GM19452 (cell line): ENCODE results near the gene AFDN.
"Not testable (repeated sequence)": the region's sequence is repeated elsewhere in the genome, so short reads cannot be mapped to it uniquely, and the experiment has no call there.

ENCODE experiments used
- ATAC-seq: cut with Tn5 transposase; IDR thresholded peaks from one replicate; pipeline ENCODE4 v1.9.1; 2021; ENCODE audit not compliant: unreplicated experiment

AFDN gene

DNA sequence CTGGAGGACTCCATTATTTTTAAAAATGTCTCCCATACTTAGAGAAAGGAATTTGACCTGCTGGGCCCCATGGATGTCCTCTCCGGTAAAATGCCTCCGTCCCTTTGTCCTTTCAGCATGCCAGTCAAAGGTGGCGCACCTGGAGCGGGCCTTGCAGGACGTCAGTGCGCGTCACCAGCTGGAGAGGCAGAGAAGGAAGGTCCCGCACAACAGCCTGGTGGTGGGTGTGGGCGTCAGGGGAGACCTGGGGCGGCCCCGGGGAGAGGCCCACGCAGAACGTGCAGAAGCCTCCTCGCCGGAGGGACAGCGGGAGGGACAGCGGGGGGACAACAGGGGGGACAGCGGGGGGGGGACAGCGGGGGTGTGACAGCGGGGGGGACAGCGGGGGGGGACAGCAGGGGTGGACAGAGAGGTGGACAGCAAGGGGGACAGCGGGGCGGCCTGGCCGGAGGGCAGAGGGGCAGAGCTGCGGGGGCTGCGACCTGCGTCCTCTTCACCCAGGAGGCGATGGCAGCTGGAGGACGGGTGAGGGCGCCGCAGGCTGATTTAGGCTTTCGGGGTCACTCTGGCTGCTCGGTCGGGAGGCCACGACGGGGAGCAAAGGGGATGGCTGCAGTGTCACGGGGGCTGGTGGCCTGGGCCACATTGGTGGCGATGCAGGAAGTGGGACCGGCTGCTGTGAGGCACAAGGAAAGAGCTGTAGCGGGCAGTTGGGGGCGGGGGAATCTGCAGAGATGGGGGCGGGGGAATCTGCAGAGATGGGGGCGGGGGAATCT is 169.9 kb downstream of the AFDN start:
- ATAC-seq = no peak

DNA sequence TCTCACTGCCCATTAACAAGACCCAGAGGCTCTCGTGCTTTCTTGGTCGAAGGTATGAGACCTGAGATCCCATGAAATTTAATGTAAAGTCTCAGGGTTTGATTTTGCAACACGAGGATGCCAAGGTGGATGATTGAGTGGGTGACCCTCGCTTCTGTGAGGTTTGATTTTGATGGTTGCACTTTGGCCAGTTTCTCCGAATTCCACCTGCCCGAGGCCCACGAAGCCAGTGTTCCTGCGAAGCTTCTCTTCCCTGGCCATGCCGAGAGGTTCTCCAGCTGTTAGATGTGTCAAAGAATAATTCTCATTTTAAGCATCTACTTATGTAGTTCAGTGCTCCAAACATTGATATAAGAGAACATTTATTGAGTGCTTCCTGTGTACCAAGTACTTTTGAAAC is 170.9 kb downstream of the AFDN start, which contains the start of gene KIF25:
TSS of gene KIF25 (plus strand) at position 30 of the 400 bp plus-strand sequence. CDS start 31,915 bp downstream, outside the sequence.
- ATAC-seq = no peak

DNA sequence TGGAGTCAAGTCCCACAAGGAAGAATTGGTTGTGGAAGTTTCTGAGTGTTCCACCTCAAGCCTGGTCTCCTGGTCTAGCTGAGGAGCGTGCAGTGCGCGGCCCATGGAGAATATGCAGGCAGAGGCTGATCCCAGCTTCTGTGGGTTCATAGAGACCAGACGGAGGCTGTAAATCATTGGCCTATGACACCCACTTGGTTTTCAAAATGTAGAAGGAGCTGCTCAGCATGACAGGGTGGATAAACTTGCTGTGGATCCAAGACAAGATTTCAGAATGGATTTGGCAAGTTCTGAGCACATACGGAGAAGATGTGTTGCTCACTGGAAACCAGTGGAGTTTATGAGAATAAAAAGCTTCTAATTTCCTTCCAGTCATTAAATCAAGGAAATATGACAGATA is 171.5 kb downstream of the AFDN start:
- no peak for ATAC-seq

DNA sequence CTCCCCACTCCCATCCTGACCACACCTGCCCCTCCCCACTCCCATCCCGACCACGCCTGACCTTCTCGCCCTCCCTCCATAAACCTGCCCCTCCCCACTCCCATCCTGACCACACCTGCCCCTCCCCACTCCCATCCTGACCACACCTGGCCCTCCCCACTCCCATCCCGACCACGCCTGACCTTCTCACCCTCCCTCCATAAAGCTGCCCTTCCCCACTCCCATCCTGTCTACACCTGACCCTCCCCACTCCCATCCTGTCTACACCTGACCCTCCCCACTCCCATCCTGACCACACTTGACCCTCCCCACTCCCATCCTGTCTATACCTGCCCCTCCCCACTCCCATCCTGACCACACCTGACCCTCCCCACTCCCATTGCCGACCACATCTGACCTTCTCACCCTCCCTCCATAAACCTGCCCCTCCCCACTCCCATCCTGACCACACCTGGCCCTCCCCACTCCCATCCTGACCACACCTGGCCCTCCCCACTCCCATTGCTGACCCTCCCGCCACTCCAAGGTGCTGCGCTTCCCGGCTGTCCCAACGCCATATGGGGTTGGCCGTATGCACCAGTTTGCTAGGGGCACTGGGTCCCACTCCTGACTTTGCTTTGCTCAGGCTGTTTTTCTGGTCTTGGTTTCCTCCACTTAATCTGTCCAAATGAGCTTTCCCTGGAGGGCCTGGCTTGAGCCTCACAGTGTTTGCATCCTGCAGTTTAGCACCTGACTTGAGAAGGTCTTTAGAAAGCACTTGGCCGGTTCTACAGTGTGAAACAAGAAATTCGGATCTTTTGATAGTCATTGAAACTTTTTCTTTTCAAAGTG is 173.7 kb downstream of the AFDN start:
- ATAC-seq = no peak

DNA sequence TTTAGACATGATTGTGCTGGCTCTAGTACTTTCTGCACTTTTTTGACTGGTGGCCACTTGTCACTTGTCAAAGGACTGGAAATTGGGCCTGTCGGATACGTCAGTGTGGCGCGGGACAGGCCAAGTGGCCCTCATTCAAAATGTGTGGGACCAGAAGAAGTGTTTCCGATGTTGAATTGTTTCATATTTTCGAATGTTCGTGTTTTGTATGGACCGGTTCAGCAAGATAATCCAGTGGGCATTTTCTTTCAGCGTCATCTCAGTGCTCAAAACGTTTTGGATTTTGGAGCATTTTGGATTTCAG is 174.3 kb downstream of the AFDN start:
- ATAC-seq = no peak

DNA sequence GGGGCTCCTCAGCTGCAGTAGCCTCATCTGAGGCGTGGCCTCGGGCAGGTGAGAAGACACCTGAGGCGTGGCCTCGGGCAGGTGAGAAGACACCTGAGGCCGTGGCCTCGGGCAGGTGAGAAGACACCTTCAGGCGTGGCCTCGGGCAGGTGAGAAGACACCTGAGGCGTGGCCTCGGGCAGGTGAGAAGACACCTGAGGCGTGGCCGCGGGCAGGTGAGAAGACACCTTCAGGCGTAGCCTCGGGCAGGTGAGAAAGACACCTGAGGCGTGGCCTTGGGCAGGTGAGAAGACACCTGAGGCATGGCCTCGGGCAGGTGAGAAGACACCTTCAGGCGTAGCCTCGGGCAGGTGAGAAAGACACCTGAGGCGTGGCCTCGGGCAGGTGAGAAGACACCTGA is 174.8 kb downstream of the AFDN start:
- ATAC-seq = not testable (repeated sequence)

DNA sequence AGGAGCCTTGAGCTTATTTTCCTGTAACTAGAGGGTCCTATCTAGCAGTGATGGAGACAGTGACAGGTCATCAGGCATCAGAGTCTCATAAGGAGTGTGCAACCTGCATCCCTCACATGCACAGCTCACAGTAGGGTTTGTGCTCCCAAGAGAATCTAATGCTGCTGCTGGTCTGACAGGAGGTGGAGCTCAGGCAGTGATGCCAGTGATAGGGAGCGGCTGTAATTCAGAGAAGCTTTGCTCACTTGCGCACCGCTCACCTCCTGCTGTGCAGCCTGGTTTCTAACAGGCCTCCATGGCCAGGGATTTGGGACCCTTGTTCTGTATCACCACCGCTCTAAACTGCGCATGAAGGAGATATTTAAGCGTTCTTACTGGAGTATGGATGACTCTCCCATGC is 176.1 kb downstream of the AFDN start:
- ATAC-seq = no peak

DNA sequence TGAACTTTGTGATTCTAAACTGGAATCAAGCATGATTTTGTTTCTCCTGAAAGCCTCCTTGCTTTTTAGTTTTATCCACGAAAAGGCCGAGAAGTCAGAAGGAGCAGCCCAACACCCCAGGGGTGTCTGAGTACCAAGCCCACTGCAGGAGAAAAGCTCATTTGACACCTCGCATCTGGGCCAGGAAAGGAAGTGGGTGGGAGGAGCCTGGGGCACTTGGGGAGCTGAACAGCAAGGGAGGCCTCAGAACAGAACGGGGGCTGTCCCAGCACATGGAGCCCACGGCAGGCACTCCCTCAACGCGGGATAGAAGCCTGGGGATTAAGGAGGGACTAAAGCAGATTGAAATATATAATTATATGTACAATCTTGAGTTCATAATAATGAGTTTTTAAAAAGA is 177.3 kb downstream of the AFDN start:
- ATAC-seq = no peak

DNA sequence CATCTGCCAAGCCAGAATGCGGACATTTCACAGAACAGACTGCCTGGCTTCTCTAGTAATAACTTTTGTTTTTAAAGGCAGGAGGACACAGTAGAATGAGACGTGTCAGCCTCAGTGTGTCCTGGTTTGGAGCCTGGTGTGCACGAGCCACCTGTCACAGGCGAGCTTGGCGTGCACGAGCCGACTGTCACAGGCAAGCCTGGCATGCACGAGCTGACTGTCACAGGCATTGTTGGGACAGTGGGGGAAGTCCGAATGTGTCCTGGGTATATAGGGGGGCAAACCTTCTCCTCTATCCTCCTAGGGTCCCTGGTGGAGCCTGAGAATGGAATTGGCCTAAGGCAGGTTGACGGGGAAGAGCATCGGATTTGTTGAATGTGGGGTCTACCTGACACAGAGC is 178.2 kb downstream of the AFDN start:
- no peak for ATAC-seq

DNA sequence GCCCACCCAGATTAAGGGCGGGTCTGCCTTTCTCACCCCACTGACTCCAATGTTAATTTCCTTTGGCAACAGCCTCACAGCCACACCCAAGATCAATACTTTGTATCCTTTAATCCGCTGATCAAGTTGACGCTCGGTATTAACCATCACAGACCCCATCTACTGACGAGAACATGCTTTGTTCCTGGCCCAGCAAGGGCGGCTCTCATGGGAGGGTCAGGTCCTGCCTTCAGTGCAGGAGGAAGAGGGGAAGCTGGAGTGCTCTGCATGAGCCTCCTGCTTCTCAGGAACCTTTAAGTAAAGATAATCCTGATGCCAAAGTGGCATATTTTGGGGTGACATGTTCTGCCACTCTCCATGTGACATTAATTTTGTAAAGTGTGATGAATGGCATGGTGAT is 179.1 kb downstream of the AFDN start:
- ATAC-seq = no peak

DNA sequence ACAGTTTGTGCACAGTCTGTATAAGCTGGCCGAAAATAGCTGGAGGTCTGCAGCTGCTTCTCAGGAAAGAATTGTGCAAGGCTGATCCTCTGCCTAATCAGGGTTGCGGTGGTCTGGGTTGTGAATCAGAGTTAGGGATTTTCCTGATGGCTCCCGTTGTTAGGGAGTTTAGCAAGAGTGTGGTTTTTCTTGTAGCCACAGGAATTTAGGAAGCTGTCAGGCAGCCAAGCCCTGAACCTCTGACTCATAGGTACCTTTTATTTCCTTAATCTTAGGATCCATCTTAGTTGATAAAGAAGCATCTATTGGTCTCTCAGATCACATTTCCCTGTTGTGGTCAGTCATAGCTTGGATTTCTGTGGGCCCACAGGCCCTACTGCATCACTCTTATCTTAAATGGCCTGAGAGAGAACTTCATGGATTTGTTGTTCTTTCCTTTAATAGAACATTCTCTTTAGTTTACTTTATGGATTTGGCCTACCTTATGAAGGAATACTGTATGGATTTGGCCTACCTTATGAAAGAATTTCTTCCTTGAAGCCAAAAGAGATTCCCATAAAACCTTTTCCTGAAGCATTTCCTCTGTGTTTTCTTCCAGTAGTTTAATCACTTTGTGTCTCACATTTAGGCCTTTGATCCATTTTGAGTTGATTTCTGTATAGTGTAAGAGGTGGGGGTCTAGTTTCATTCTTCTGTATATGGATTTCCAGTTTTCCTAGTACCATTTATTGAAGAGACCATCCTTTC is 181.1 kb downstream of the AFDN start:
- ATAC-seq = no peak

DNA sequence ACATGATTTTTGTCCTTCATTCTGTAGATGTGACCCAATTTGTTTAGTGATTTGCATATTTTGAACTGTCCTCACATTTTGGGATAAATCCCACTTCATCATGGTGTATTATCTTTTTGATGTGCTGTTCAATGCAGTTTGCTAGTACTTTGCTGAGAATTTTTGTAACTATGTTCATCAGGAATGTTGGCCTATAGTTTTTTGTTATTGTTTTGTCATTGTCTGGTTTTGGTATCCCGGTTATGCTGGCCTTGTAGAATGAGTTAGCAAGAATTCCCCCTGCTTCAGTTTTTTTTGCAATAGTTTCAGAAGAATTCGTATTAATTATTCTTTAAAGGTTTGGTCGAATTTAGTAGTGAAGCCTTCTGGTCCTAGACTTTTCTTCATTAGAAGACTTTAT is 182.6 kb downstream of the AFDN start:
- no peak for ATAC-seq

DNA sequence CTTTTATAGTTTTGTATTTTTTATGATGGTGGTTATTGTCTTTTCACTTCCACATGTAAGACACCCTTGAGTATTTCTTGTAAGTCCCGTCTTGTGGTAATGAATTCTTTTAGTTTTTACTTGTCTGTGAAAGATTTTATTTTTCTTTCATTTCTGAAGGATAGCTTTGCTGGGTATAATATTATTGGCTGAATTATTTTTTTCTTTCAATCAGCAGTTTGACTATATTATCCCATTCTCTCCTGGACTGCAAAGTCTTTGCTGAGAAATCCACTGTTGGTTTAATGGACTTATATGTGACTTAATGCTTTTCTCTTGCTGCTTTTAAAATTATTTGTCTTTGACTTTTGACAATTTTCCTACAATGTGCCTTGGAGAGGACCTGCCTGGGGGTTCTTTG is 184.6 kb downstream of the AFDN start:
- no peak for ATAC-seq

DNA sequence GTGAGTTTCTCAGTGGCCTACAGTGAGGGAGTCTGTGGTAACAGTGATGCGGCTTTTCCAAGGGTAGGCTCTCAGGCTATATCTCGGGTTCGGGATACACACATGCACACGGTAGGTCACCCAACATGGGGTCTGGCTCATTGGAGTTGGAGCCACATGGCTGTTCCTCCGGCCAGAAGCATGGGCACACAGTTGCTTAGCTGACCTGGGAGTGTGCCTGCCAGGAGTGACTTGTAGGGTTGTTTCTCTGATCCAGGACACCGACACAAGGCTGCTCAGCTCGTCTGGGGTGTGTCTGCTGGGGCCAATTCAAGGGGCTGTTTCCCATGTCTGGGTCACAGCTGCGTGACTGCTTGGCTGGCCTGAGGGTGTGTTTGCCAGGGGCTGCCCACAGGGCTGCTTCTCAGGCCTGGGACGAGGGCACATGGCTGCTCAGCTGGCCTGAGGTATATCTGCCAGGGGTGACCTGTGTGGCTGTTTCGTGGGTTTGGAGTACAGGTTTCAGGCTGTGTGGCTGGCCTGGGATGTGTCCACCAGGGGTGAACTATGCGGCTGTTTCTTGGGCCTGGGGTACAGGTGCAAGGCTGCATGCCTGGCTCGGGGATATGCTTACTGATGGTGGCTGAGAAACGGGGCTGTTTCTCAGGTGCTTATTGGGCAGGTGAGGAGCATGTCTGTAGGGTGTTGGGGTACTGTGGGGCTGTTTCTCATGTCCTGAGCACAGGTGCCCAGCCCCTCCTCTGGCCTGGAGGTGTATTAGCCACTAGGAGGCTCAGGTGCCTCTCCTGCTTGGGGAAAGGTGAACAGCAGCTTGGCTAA is 185.9 kb downstream of the AFDN start:
- no peak for ATAC-seq

DNA sequence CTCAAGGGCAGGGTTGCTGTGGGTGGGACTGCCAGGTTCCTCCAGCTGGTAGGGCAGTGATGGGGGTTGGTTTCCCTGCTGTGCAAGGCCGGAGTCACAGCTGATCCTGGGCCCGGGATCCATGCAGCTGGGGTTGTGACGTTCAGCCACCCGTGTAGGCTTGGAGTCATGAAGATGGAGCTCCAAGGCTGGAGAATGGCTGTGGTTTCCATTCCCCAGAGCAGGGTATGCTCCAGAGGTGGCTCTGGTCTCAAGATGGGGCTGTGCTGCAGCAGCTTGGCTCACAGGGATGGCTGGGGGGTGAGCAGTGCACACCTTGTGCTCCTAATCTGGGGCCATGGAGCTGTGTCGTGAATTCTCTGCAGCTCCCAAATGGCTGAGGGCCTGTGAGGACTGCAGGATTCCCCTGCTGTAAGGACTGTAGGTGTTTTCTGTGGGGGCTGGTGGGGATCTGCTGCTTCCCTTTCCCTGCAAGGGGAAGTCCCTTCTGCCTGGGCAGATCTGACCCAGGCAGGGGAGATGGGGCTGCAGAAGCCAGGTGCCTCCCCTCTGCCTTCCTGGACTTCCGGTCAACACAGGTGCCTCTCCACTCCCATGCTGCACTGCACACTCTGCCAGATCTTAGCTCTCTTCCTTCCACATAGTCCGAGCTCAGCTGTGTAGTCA is 186.7 kb downstream of the AFDN start:
- ATAC-seq = no peak

DNA sequence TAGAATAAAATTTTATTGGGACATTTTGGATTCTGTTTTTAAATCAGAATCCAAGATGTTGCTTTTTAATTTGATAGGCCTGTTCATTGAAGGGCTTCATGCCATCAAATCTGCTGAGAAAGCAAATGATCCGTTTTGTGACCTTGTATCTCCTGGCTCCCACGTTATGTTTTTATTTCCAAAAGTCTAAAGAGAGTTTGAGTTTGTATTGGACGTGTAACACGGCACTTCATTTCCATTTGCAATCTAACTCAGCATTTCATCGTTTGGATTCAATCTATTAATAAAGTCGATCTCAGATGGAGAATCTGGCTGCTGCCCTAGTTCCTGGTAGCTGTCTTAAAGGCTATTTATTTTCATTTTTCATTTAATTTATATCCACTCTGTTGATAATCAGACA is 187.7 kb downstream of the AFDN start:
- ATAC-seq = no peak

DNA sequence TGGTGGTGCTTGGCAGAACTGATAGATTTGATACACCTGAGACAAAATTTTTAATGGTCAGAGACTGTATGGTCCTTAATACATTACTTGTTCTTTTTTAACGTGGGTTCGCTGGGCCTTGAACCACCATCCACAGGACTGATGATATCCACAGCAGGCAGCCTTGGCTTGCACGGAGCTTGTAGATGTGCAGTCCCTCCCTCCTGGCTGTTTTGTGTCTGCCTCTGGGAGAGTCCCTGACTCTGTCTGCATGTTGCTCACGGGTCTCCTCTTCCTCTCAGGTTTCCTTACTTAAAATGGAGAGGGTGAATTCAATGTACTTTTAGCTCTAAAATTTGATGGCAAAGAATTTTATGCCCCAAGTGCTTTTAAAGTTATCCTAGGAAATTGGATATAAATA is 188.3 kb downstream of the AFDN start:
- no peak for ATAC-seq

DNA sequence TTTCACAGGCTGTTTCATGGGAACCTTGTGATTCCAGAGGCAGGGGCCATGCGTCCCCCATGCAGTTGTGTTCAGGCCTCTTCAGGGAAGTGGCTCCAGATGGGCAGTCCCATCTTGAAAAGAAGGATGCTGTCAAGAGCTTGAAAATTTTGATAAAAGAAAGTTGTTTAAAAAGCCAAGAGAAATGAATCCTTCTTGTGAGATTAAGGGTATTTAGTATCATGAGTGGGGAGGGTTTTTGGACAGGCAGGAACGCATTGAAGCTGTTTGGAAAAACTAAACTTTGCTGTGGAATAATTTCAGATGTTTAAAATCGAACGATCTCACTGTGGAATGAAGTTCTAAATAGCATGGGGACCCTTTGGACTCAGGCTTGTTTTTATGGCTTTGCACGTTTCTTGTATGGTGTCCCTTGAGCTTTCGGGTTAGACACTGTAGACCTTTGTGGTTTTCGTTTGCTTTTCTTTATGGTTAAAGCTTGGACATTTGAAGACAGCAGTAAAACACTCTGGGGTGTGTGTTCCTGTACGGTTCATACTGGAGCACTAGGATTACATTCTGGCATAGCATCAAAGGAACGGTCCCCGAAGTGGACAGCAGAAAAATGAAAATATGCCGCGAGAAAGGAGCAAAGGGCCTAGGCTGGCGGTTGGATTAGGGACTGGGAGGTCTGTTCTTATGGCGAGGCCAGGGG is 188.9 kb downstream of the AFDN start:
- no peak for ATAC-seq

DNA sequence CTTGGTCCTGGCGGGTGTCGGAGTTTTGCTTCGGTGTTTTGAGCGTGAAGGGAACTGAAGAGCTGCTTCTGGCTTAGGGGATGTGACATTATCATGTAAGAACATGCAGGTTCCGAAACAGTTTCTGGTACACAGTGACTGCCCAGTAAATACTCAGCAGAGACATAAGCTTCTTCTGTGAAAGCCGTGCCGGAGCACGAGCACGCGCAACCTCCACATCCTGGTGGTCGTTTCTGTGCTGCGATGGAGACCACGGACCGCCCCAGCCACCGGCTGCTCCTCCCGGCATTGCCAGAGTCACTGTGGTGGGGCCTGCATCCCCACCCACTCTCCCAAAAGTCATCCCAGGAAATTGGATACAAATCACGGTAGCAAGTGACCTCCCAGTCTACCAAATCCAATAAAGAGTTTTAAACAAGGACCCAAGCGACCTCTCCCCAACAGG is 189.5 kb downstream of the AFDN start:
- ATAC-seq = no peak
